SK-N-MC (cell line): ENCODE measurements around the gene PLEKHA7.

Source experiments
- EZH2 ChIP-seq: fragments of 200-600 bp; sonication (generic); IDR thresholded peaks from one replicate; pipeline ENCODE4 v1.6.1; 2017; ENCODE audit warnings: antibody characterized with exemption
- POLR2AphosphoS5 ChIP-seq: IDR thresholded peaks from 2 replicates; pipeline ENCODE4 v1.6.1; 2012; ENCODE audit warnings: mild to moderate bottlenecking, low read depth, low read length, borderline replicate concordance

GRCh38 chr11:16794047-16794818 lies 220.0 kb downstream of the PLEKHA7 start:
- TF ChIP-seq POLR2AphosphoS5 = no peak
- TF ChIP-seq EZH2 = no peak
